ENCODE results near the gene CDH22. TPM values are rescaled to one million over a fixed set of nuclear protein-coding genes. Genes with fewer than 3 reads are reported as not detected.

CDH22 gene
- total RNA-seq, 1 donor from 2014 or later = 1.7 TPM

- TF ChIP-seq POLR2A (IDR thresholded peaks at IDR 0.05) (no peak), CTCF (IDR thresholded peaks at IDR 0.05) (no peak)
- no peaks in the 10 kb centered on the region for H3K9me3 ChIP-seq
- H3K4me3 ChIP-seq = no peak overlapping the region
- no peaks in the 10 kb centered on the region for H3K4me1 ChIP-seq
- no peak overlapping the region for H3K27ac ChIP-seq
- H3K27me3 ChIP-seq = no peaks in the 10 kb centered on the region
- intact Hi-C loops (cut with DNase I) = no loop called here
- no peaks in the 10 kb centered on the region for H3K36me3 ChIP-seq
- no peak for DNase-seq (ENCODE audit: extremely low spot score in 2 of 2)
Measured at GRCh38 chr20:46228670-46229069, 79.6 kb downstream of the CDH22 start.

GRCh38 chr20:46227272-46227767 is 81.0 kb downstream of the CDH22 start:
- no peaks in the 10 kb centered on the region for H3K36me3 ChIP-seq
- H3K9me3 ChIP-seq = no peaks in the 10 kb centered on the region
- no peaks in the 10 kb centered on the region for H3K27me3 ChIP-seq
- intact Hi-C loops (cut with DNase I) = no loop called here
- DNase-seq (ENCODE audit: extremely low spot score in 2 of 2) = no peak
- no peaks in the 10 kb centered on the region for H3K4me1 ChIP-seq
- TF ChIP-seq POLR2A (IDR thresholded peaks at IDR 0.05) (no peak), POLR2AphosphoS5 (IDR thresholded peaks at IDR 0.05; ENCODE audit: insufficient read depth in 1 of 2, low read depth in 1 of 2) (no peak), CTCF (IDR thresholded peaks at IDR 0.05) (no peak)
- no peak overlapping the region for H3K4me3 ChIP-seq
- H3K27ac ChIP-seq = no peak overlapping the region

- H3K27me3 ChIP-seq = no peaks in the 10 kb centered on the region
- H3K9me3 ChIP-seq = no peaks in the 10 kb centered on the region
- intact Hi-C loops (cut with DNase I) = no loop called here
- no peaks in the 10 kb centered on the region for H3K36me3 ChIP-seq
- no peak for DNase-seq (ENCODE audit: extremely low spot score in 2 of 2)
- H3K27ac ChIP-seq = no peak overlapping the region
- TF ChIP-seq CTCF (IDR thresholded peaks at IDR 0.05) (no peak), POLR2AphosphoS5 (IDR thresholded peaks at IDR 0.05; ENCODE audit: insufficient read depth in 1 of 2, low read depth in 1 of 2) (no peak), POLR2A (IDR thresholded peaks at IDR 0.05) (no peak)
- no peaks in the 10 kb centered on the region for H3K4me1 ChIP-seq
- H3K4me3 ChIP-seq = no peak overlapping the region
Measured at GRCh38 chr20:46226602-46227001, 81.7 kb downstream of the CDH22 start.

- Histone ChIP-seq H3K27ac (no peak overlapping the region), H3K27me3 (no peaks in the 10 kb centered on the region), H3K9me3 (no peaks in the 10 kb centered on the region), H3K36me3 (no peaks in the 10 kb centered on the region), H3K4me3 (no peak overlapping the region), H3K4me1 (no peaks in the 10 kb centered on the region)
- intact Hi-C loops (cut with DNase I) = no loop called here
- DNase-seq (ENCODE audit: extremely low spot score in 2 of 2) = no peak
- TF ChIP-seq POLR2A (IDR thresholded peaks at IDR 0.05) (no peak), CTCF (IDR thresholded peaks at IDR 0.05) (no peak), POLR2AphosphoS5 (IDR thresholded peaks at IDR 0.05; ENCODE audit: insufficient read depth in 1 of 2, low read depth in 1 of 2) (no peak)
Measured at GRCh38 chr20:46222521-46223007, 85.7 kb downstream of the CDH22 start.

- Histone ChIP-seq H3K4me3 (no peak overlapping the region), H3K4me1 (no peaks in the 10 kb centered on the region), H3K27me3 (no peaks in the 10 kb centered on the region), H3K27ac (no peak overlapping the region), H3K36me3 (no peaks in the 10 kb centered on the region), H3K9me3 (no peaks in the 10 kb centered on the region)
- TF ChIP-seq POLR2A (IDR thresholded peaks at IDR 0.05) (no peak), POLR2AphosphoS5 (IDR thresholded peaks at IDR 0.05; ENCODE audit: insufficient read depth in 1 of 2, low read depth in 1 of 2) (no peak), CTCF (IDR thresholded peaks at IDR 0.05) (no peak)
- intact Hi-C loops (cut with DNase I) = no loop called here
- DNase-seq (ENCODE audit: extremely low spot score in 2 of 2) = no peak
Measured at GRCh38 chr20:46221256-46221833, 87.0 kb downstream of the CDH22 start.
